CD4-positive, alpha-beta T cell treated with Interleukin-21 for 1 hour (primary cell): ENCODE data around the gene ORAI3.

Source experiments
- DNase-seq: peaks from one replicate; pipeline ENCODE4 v3.0.0-alpha.2; 2020

The ORAI3 gene

DNA sequence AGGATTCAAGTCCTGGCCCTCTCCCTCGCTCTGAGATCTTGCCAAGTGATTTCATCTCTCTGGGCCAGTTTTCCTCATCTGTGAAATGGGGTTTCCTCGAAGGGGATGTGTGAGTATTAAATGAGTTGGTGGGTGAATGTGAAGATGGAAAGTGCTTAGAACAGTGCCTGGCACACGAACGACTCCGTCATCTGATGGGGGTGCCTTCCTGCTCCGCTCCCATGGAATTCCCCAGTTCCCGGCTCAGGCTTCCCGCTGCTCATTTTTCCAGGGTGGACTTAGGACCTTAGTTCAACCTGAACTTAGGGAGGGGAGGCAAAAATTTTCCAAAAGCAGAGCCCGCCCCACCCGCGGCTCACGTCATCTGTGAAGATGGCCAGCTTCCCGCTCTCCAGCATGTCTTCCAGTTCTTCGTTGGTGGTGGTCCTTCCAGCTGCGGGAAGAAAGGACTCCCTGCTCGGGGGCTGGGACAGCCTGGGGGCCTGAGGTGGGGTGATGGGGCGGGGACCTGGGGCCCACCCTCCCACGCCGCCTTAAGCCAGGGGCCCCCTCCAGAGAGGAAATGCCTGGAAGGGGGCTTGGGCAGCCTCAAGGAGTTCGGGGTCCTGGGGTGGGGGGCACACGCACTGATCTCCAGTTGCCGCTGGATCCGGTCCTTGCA, 47.6 kb downstream of the ORAI3 start:
- no peak for DNase-seq

DNA sequence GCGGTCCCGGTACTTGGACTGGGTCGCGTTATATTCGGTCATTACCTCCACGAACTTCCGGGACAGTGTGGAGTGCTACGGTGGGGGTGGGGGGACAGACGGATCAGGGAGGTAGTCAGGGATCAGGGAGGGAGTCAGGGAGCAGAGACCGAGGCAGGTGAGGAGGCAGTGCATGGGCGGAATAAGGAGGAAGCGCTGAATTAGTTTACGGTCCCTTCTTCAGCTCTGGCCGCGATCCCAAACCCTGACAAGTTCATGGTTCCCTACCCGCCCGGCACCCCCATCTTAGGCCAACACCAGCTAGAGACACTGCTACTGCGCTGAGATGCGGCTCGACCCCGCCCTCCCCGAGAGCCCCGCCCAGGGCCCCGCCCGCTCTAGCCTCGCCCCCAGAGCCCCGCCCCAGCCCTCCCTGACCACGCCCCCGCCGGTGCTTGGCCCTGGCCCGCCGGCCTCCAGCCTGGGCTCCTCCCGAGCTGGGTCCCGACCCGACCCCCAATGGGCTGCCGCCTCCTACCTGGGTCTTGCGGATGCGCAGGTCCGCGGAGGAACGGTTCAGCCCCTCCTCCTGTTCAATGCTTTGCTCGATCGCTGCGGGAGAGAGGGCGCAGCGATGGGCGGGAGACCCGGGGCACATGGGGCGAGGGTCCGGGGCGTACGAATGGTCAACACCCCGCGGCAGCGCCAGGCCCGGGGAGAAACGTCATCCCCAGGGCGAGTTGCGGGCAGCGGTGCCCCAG, 48.3 kb downstream of the ORAI3 start:
- DNase-seq, result peak; percentile 84

DNA sequence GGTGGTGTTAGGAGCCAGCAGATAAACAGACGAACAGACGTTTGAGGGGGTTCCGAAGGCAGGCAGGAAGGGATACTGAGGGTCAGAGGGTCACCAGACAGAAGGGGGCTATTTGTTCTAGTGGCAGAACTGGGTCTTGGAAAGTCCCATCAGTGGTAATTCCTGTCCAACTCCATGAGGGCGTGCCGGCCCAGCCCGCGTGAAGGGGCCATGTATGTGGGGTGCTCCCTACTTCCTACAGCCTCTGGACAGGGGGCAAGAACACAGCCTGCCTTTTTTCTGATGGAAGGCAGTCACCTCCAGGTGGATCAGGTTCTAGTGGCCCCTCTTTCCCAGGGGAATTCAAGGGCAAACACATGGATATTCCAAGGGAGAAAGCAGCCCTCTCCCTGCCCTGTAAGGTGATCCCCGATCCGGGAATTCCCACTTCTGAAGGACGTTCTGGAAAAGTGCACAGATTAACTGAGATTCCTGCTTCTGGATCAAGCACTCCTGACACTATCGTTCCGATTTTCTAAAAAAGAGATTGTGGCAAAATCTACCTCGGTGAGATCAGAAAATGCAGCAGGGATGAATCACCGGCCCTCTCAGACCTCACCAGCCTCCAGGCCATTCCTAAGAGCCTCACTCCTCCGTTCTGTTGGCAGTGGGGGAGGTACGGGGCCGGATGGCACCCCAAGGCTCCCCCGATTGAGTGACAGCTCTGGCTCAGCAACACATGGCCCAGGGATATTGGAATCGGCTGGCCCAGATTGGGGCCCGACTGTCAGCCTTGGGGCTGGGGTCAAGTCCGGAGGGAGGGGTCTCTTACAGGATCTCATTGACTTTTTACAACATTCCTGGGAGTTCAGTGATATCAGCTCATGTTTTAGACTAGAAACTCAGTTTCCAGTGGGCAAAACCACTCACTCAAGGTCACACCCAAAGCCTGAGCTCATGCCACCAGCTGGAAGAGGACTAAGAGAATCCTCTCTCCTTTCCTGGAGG, 49.1 kb downstream of the ORAI3 start:
- DNase-seq, result no peak

DNA sequence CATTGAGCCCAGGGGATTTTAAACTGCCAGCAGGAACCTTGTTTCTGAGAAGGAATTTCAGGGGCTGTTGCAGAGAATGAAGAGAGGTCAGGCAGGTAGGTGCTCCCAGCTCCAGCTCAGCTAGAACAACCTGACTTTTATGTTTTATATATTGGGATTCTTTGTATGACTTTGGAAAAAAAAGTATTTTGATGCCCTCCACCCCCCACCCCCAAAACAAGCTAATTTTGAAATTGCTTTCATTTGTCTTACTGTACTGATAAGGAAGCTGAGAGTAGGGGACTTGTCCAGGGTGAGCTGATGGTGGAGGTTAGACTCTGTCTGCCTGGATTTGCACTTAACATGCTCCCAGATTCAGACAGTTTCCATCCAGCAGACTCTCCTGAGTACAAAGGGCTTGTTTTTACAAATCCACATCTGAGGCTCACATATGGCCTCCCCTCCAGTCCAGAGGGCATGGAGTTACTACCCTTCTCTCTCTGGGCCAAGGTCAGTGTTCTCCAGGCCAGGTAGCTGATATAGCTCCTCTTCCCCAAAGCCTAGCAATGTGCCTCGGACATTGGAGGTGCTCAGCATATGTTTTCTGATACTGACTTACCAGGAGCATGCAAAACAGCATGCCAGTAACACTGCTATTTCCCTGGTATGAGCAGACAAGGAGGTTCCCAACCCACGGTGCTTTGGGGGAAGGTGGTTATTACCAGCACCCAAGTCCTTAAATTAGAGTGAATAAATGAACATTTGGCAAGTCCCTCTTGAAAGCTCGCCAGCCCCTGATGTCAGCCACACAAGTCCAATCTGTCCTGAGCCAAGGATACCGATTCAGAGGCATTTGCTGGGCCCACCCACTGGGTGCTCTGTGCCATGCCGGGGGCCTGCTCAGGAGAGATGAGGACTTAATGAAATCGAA, 50.2 kb downstream of the ORAI3 start:
- DNase-seq, result no peak

DNA sequence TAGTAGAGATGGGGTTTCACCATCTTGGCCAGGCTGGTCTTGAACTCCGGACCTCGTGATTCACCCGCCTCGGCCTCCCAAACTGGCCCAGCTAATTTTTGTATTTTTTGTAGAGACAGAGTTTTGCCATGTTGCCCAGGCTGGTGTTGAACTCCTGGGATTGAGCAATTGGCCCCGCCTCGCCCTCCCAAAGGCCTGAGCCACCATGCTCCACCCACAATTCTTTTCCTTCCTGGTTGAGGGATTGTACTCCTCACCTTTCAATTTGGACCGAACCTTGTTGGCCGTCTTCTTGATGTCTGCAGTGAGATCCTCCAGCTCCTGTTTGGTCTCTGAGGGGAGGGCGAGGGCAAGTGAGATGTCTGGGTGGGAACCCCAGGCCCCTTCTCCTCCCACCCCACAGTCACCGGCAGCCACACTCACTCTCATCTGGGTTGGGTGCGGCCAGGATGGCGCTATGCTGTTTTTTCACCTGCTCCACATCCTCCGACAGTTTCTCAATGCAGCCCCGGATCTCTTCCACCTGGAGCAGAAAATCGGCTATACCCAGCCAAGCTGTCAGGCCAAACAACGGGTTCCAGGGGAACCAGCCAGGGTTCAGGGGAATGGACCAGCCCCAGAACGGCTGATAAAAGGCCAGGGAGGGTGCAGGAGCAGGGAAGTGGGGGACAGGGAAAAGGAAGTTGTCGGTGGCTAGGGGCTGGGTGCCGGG, 52.0 kb downstream of the ORAI3 start:
- DNase-seq, result no peak

DNA sequence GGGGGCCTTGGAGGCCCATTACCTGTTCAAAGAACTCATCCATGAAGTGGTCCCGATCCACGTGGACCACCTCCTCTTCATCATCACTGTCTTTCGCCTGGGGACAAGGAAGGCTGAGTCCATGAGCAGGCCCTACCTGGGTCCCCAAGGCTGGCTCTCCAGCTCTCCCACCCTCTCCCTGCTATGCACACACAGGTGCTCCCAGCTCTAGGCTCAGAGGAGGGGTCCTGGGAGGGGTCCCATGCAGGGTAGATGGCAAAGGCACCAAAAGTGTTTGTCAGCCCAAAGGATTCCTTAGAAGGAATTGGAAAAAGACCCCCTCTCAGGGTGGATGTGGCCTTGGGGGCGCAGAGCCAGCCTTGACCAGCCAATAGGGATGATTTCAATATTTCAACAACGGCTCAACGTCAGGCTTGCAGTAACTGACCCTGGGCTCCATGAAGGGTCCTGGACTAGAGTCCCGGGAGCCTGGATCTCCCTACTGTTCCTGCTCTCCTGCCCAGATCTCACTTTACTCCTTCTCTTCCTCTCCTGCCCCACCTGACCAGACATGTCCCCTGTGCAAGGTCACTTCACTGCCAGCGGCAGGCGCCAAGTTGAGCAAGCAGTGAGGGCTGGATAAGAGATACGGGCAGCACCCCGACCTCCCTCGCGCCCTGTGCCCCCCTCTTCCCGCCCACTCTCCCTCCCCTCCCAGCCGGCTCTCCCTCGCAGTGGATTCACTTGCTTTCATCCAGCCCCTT, 52.8 kb downstream of the ORAI3 start:
- DNase-seq, result no peak

DNA sequence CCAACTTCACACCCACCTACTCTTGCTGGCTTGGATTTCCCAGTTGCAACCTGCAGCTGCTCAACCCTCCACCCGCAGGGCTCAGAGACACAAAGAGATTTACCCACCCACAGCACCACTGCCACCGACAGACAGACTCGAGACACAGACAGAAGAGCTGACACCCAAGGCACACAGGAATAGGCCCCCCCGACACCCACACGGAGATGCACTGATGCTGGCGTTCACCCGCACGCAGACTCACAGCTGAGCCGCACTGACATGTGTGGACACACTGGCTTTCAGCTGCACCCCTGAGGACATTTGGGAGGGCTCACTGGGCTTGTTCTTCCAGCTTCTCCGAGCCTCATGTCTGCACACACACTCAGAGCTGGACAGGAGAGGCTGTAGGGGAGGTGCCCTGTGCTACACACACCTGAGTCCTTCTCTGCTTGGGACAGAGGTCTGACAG, 53.4 kb downstream of the ORAI3 start:
- DNase-seq, result no peak

DNA sequence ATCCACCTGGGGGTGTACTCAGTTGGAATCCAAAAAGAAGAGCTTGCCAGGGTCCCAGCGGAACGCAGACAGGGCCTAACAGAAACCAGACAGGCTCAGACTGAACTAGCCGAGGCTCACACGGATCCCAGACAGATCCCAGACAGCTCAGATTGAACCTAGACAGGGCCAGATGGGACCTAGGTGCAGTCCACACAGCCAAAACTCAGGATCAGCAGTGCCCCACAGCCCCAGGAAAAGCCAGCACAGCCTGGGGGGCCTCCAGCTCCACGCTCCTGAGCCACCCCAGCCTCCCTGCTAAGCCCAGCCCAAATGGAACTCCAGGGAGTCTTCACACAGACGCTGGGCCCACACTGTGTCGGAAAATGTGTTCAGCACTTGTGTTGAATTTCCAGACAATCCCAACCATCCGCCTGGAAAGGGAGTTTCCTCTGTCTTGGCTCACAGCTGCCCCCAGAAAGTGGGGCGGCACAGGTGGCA, 54.0 kb downstream of the ORAI3 start:
- no peak for DNase-seq

DNA sequence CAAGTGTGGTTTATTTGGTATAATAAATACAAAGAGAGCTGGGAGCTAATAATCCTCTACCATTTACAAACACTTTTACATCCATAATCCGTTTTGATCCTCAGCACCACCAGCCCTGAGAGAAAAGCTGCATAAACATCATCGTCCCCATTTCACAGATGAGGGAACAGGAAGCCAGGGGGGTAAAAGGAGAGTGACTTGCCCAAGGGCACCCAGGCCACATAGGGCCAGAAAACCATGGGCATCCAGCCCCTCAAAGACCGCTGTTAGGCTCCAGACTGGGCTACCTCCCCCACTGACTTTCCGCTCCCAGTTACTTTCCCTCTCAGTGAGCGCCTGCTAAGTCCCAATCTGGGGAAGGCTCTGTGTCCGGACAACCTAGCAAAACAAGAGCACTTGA, 54.9 kb downstream of the ORAI3 start:
- DNase-seq, result no peak
